HuH-7 (cell line): Measurements from ENCODE around the gene SIM1.

Experiments used
- DNase-seq: peaks from one replicate; pipeline ENCODE4 v3.0.0; 2011; ENCODE audit warnings: low spot score

SIM1 gene, protein sequence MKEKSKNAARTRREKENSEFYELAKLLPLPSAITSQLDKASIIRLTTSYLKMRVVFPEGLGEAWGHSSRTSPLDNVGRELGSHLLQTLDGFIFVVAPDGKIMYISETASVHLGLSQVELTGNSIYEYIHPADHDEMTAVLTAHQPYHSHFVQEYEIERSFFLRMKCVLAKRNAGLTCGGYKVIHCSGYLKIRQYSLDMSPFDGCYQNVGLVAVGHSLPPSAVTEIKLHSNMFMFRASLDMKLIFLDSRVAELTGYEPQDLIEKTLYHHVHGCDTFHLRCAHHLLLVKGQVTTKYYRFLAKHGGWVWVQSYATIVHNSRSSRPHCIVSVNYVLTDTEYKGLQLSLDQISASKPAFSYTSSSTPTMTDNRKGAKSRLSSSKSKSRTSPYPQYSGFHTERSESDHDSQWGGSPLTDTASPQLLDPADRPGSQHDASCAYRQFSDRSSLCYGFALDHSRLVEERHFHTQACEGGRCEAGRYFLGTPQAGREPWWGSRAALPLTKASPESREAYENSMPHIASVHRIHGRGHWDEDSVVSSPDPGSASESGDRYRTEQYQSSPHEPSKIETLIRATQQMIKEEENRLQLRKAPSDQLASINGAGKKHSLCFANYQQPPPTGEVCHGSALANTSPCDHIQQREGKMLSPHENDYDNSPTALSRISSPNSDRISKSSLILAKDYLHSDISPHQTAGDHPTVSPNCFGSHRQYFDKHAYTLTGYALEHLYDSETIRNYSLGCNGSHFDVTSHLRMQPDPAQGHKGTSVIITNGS

DNA sequence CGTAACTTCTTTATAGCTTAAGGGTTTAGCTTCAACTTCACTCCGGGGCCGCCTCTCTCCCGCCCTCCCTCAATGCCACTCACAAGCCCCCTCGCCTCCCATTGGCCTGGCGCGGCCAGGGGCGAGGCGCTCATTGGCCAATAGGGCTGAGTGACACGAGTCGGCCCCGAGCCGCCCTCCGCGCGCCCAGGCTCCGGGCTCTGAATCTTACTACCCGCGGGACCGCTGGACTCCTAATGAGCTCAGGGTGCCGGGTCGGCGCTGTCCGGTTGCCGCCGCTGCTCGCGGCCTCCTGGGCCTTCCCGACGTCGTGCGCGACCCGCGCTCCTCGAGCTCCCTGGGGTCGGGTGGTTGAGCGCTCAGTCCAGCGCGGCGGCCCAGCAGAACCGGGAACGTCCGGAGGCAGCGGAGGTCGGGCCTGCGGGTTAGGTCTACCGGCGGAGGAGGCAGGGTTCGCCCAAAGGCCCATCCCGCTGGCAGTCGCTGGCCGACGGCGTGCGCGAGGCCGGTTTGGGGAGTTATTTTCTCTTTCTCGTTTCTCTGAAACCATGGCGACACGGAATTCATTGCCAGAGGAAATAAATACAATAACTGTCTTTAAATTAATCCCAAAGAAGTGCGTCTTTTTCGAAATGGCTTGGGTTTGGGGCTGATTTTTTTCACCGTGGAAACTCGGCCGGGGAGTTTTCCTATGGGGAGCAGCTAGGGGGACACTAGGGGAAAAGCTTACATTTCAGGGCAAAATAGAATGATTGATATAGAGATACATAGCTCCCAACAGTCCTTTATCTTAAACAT lies at the start of gene SIM1:
SIM1 (minus strand) TSS at position 19 of the 798 bp plus-strand sequence. CDS start 1,453 bp downstream, outside the sequence.
- peak; percentile 93 for DNase-seq

DNA sequence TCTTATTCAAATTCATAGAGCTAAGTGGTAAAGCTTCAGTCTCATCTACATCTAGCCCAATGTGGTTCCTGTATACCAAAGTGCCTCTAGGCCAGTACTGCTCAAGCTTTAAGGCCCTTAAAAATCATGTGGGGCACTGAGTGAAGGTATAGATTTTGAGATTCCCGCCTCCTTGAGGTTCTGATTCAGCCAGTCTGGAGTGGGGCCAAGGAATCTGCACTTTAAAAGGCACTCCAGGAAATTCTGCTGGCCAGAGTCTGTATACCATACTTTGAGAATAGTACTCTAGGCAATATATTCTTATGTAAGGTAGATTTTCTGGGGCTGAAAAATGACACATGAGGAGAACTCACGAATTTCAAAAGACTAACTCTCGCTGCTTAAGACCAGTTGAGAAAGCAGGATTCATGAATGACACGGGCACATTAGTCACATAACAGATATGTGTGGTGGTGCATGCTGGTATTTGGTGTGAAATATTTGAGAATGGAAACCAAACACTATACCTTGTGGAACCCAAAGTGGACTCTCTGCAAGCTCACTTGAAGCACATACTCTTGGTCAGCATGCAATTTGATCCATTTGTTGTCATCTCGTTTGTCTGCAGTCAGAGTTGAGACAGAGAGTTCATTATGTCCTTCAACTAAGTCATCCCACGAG lies 47.6 kb upstream of the SIM1 start:
- DNase-seq: no peak

DNA sequence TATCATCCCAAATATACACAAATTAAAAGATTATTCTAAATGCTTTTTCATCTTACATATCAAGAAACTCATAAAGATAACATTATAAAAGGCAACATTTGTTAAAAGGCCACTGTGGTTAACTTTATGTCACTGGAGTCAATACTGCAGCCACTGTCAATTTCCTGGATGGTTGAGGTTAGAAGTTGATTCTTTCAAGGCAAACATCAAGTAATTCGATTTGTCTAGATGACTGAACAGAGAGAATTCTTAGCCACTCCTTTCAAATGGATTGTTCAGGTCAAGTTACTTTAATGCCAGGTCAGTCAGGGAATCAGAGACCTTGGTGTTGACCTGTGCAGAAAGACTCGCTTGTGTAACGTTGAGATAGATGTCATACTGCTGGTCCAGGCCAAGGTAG lies 44.4 kb upstream of the SIM1 start:
- no peak for DNase-seq

DNA sequence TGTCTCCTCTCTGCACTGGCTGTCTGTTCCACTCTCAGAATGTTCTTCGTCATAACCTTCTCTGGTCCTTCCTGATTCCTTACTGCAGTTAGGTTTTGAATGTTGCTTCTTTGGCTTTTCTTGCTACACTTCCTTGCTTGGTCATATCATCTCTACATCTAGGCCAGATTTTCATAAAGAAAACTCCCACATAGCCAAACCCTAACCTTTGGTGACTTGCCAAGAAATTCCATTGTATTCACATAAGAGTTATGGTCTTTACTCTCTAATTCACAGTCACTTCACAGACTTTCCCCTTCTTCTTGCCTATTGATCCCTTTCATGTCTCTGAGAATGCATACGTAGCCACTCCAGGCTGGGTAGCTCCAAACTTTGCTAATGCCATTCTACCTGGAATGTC lies 41.9 kb upstream of the SIM1 start:
- DNase-seq: no peak

DNA sequence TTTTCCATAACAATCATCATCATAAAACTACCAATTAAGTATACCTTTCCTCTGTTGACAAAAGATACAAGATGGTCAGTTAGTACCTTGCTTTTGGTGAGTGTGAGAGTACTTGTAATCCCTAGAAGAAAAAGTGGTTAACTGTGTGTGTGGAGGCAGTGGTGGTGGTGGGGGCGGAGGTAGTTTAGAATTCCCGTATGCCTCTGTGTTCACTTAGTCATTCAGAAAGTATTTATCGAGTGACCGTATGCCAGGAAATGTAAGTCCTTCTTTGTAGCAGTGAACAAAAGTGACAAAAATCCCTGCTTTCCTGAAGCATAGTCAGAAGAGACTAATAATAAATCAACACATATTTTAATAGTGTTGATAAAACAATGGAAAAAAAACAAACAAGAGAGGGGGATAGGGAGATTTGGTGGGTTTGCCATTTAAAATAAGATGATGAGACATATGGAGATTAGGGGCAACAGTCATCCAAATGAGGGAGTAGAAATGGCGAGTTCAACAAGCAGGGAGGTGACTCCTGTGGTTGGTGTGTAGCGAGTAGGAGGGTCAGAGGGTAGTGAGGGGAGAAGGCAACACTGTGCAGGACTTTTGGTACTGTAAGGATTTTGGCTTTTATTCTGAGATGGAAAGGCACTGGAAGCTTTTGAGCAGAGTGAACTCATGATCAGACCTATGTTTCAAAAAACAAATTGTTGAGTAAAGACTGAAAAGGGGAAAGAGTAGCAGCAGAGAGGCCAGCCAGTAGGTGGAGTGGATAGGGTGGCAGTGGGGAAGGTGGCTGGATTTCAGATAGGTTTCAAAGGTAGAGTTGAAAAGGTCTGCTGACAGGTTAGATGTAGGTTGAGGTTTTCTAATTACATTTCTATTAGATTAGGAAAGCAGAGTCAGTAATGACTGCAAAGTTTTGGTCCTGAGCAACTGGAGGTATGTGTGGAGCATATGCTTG lies 40.3 kb upstream of the SIM1 start:
- no peak for DNase-seq

DNA sequence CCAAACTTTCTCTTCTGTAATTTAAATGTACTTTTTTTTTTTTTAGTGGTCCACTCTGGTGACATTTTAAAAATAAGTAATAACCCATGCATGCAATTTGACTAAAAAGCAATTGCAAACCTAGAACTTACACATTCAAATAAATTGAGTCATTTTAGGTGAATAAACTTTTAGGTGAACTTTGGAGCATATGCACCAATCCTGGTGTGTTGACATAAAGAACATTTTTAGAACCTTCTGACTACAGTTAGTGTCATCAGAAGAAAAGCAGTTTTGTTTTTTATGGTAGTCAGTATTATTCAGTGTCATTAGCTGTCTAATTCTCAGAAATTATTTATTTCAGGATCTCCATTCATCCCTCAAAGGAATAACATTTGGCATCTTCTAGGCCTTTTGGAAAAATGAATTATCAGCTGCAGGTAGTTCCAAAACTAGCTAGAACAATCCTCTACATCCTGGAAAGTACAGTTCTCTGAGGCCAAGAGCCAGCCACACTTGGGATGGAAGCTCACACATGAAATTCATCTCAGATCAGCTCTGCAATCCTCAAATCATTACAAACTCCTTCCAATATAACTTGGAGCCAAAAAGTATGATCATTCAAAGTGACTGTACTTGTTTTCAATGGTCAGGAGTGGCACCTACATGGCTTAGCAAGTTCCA lies 38.5 kb upstream of the SIM1 start:
- no peak for DNase-seq

DNA sequence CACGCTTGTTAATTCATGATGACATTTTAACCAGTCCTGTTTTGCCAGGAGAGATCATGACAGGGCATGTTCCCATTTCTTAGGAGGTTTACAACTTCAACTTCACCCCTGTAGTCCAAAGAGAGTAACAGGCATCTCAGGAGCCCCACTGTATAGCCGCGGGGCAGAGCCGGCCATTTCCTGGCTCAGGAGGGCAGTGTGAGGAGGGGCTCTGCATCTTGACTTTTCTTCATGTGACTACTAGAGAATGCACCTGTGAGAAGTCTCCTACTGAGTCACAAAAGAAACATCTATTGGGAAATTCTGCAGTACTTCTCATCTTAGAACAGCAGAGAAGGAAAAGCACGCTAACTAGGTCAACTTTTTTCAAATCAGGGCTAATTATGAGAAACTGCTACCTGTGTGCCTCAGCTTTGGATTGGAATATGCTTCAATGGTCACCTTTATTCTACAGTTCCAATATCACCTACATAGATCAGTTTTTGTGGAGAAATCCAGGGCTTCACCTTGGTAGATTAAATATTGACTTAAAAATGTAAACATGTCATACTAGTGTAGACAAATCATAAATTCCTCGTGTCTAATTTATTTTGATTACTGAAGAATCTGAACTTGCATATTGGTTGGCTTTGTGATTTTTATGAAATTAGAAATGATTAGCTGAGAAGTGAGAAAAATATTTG lies 28.6 kb upstream of the SIM1 start:
- DNase-seq: no peak

DNA sequence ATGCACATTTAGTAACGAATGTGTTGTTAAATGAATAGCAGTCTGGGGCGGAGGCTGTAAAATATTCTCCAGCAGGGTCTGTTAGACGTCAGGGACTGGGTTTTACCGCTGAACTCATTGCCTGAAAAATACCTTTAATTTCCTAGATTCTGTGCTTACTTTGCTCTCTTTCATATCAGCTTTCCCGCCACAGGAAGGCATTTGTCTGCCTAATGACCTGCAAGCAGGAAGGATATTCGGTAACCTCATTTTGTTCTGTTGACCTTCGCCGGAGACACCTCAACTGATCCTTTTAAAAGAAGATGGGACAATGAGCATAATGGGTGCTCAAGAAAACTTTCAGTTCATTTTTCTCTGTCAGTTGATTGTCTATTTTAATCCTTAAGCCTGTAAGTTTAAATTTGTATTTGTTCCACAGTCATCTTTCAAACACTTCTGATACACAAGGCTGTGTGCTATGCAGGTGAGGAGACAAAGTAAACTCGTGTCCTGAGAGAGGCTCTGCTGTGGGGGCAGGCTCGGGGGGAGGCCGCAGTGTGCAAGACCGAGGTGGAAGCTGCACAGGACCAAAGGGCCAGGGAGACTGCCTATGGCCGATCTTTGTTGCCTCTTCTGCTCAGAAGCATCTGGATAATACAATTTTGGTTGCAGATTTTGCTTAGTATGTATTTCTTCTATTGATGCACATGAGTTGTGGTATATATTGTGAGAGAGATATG lies 27.4 kb upstream of the SIM1 start:
- no peak for DNase-seq

DNA sequence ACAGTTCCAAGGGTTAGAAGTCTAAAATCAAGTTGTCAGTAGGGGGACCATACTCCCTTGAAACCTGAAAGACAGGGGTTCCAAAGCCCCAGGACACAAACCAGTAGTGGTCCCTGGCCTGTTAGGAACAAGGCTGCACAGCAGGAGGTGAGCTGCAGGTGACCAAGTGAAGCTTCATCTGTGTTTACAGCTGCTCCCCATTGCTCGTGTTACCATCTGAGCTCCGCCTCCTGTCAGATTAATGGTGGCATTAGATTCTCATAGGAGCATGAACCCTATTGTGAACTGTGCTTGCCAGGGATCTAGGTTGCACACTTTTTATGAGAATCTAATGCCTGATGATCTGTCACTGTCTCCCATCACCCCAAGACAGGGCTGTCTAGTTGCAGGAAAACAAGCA lies 25.3 kb upstream of the SIM1 start:
- DNase-seq: no peak

DNA sequence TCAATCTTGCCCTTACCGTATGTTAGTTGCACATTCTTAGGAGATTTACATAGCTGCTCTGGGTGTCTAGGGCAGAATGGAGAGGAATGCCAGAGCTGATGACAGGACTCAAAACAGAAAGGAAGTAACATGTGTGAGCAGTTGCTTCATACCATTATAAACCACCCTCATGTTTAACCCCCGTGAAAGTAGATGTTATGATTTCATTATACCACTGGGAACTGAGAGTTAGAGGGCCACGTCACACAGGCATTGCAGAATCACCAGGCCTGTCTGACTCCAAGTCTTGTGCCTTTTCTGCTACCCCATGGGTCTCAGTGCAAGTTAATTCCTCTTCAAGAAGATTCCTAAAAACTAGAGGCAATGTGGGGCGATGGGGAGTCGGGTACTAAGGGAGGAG lies 23.5 kb upstream of the SIM1 start:
- no peak for DNase-seq

DNA sequence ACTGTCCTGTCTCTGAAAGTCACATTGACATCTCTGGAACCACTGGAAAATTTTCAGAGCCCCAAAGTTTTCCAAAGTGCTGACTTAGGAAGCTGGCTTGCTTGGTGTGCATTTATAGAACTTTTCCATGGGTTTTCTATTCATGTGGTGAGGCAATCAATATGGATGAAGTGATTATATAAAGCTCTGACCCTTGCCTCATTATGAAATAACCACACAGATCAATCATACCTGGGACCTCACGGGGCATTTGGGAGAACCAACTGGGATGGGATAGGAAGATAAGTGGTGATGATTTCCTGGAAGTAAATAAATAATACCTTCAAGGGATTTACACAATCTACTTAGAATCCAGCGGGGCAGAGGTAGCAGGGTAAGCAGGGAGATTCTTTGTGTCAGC lies 22.9 kb upstream of the SIM1 start:
- no peak for DNase-seq

DNA sequence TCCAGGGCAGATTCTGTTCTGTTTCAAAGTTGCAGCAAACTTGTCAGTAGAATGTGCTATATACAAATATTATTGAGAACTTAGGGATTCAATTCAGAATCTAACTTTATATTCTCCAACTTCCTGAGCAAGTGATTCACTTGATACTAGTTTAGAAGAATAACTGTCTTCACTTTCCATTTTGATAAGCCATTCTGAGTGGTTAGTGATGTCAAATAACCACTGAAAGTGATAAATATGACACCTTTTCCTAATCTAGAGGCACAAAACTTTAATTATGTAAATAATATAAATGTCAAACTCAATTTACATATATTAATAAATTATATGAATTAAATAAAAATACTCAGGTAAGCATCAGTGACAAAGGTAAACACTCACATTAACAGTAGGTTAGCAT lies 20.5 kb upstream of the SIM1 start:
- DNase-seq: no peak

DNA sequence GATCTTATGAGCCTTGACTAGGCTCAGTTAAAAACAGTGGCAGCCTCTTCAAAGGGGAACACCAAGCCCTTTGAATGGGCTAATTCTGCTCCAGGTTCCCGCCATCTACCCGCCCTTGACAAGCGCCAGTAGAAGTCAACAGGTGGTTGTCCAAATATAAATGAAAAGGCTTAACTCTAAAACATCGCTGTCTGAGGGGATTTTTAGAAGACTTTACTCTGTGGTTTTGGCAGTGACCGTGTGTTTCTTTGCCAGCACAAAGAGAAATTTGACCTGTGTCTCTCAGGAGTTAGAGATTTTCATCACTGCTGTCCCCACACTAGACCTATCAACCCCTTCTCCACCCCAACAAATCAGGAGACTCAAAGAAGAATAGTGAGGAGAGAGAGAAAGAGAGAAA lies 19.8 kb upstream of the SIM1 start:
- no peak for DNase-seq

DNA sequence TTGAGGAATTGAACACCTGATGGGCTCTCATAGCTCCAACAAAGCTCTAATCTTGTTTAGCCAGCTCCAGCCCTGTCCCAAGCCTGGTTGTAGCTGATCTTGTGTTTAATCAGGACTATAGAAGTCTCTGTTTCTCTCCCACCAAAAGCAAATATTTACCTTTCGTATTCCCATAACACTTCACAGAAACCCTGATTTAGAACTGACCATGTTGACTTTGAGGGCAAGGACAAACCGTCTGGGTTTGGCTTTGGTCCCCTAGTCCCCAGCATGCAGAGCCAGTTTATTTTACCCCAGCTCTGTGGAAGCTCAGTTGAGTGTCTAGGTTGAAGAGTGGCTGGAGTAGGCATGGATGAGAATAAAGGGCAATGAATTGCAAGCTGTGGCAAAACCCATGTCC lies 18.0 kb upstream of the SIM1 start:
- no peak for DNase-seq

DNA sequence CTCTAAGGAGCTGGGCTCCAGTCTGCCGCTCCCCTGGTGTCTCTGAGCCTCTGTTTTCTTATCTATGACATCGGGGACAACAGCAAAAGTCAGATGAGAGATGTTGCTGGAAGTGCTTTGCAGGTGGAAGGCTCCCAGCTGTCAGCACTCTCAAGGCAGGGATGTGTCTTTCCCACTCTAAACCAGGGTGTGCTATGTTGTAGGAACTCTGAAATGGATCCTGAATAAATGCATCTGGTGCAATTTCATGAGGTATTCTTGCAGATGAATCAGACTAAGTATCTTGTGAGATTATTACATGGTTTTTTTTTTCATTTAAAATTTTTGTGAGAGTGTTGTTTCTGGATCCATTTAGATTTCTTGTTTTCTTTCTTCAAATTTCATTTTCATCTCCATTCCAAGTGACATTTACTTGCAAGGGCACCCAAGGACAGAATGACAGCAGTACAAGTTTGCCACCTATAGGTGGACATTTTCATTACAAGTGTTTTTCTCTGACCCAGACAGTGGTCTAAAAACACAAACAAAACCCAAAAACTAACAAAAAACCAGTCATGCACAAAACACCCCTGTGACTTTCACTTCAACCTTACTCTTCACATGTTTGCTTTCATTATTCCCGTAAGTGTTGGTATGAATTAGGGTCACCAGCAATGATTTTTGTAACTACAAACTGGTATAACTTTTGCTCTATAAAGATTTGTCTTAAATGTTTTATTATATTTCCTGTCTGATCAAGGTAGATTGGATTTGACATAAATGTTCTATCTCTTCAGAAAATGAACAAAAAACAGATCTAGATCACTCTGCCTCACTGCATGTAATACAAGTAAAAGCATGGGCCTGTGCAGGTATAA lies 14.7 kb upstream of the SIM1 start:
- no peak for DNase-seq

DNA sequence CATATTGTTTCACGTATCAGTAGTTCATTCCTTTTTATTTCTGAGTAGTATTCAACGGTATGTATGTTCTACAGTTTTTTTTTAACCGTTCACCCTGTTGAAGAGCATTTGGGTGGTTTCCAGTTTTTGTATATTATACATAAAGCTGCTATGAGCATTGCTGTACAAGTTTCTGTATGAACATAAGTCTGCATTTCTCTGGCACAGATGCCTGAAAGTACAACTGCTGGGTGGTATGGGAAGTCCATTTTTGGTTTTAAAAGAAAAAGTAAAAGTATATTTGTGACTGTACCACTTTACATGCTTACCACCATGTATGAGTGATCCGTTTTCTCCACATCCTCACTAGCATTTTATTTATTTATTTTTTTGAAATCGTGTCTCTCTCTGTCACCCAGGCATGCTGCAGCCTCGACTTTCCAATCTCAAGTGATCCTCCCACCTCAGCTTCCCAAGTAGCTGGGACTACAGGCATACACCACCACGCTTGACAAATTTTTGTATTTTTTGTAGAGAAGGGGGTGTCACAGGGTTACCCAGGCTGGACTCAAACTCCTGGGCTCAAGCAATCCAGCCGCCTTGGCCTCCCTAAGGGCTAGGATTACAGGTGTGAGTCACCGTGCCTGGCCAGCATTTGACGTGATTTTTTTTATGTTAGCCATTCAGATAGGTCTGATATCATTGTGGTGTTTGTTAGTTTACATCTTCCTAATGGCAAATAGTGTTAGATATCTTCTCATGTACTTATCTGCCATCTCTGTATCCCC lies 11.0 kb upstream of the SIM1 start:
- no peak for DNase-seq

DNA sequence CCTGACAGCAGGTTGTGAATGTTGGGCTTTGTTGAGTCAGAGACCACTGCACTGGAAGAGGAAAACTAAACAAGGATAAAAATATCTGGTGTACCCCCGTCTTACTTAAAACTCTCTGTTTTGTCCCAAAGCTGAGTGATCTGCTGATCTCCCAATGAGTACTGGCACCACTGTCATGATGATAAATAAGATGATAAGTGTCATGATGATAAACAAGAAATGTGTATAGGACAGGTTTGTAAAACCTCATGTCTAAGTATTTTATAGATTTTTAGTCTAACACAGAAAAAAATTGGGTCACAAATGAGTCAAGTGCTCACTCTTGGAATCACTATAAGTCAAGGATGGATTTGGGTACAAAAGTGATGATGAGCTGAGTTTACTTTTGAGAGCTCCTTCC lies 8.5 kb upstream of the SIM1 start:
- DNase-seq: no peak
